ENCODE data around the gene CADPS2.
A peak's percentile ranks its signal among the peaks of the same experiment; 100 is the strongest.

Gene CADPS2

DNA sequence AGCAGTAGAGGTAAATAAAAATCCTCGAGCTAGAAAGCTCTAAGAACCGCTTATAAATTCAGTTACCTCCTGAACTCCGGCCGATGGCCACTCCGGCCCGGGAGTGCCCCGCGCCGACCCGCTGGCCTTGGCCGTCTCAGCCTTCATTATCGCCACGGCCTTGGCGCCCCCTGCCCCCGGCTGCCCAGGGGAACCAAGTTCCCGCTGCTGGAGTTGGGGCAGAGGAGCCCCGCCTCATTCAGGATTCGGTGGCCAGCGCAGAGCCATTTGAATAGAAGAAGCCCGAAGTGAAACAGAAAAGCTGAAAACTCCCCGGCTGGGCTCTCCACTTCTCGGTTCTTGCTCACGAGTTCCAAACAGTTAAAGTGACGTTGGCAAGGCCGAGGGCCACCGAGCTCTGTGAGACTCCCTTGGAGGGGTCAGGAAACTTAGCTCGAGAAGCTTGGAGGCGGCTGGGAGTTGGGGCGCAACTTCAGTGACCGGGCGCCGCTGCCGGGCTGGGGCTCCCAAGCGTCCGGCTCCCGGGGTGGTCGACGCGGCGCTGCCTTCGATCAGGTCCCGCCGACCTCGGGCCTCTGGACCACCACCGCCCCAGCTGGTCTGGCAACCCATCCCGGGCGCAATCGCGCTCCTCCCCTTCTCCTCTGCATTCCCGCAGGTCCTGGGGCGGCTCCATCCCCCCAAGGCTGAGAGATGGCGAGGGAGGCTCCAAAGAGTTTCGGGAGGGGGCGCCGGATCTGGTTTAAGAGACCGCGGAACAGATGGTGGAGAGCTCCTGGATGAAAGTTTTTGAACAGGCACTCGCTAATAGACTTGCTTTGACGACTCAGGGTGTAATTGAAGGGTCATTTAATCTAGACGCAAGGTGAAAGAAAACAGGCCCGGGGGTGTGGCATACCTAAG, 575.9 kb downstream of the CADPS2 start:
- DNase-seq (ENCODE audit: low read depth in 2 of 2) = peak in 1 of 2 donors; percentile 29
- H3K4me3 ChIP-seq (replicated peaks in 1 of 2; ENCODE audit: low read depth in 2 of 2, low read length in 2 of 2) = peak overlapping the region; percentile 18 to 37
- TF ChIP-seq, protein P1, sequence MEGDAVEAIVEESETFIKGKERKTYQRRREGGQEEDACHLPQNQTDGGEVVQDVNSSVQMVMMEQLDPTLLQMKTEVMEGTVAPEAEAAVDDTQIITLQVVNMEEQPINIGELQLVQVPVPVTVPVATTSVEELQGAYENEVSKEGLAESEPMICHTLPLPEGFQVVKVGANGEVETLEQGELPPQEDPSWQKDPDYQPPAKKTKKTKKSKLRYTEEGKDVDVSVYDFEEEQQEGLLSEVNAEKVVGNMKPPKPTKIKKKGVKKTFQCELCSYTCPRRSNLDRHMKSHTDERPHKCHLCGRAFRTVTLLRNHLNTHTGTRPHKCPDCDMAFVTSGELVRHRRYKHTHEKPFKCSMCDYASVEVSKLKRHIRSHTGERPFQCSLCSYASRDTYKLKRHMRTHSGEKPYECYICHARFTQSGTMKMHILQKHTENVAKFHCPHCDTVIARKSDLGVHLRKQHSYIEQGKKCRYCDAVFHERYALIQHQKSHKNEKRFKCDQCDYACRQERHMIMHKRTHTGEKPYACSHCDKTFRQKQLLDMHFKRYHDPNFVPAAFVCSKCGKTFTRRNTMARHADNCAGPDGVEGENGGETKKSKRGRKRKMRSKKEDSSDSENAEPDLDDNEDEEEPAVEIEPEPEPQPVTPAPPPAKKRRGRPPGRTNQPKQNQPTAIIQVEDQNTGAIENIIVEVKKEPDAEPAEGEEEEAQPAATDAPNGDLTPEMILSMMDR (IDR thresholded peaks at IDR 0.05; ENCODE audit: low read depth, low read length) = no peak

GRCh38 chr7:122309421-122309820, 576.8 kb downstream of the CADPS2 start:
- DNase-seq (ENCODE audit: low read depth in 2 of 2) = no peak
- no peak overlapping the region for H3K4me3 ChIP-seq (replicated peaks in 1 of 2; ENCODE audit: low read depth in 2 of 2, low read length in 2 of 2)
- TF ChIP-seq, protein P1 (IDR thresholded peaks at IDR 0.05; ENCODE audit: low read depth, low read length) = no peak

- TF ChIP-seq, protein P1 (IDR thresholded peaks at IDR 0.05; ENCODE audit: low read depth, low read length) = no peak
- H3K4me3 ChIP-seq (replicated peaks in 1 of 2; ENCODE audit: low read depth in 2 of 2, low read length in 2 of 2) = no peak overlapping the region
- no peak for DNase-seq (ENCODE audit: low read depth in 2 of 2)
Measured at GRCh38 chr7:122307228-122307621, 579.0 kb downstream of the CADPS2 start.

- TF ChIP-seq, protein P1 (IDR thresholded peaks at IDR 0.05; ENCODE audit: low read depth, low read length) = no peak
- DNase-seq (ENCODE audit: low read depth in 2 of 2) = no peak
Measured at GRCh38 chr7:122306320-122307227, 579.7 kb downstream of the CADPS2 start.

DNA sequence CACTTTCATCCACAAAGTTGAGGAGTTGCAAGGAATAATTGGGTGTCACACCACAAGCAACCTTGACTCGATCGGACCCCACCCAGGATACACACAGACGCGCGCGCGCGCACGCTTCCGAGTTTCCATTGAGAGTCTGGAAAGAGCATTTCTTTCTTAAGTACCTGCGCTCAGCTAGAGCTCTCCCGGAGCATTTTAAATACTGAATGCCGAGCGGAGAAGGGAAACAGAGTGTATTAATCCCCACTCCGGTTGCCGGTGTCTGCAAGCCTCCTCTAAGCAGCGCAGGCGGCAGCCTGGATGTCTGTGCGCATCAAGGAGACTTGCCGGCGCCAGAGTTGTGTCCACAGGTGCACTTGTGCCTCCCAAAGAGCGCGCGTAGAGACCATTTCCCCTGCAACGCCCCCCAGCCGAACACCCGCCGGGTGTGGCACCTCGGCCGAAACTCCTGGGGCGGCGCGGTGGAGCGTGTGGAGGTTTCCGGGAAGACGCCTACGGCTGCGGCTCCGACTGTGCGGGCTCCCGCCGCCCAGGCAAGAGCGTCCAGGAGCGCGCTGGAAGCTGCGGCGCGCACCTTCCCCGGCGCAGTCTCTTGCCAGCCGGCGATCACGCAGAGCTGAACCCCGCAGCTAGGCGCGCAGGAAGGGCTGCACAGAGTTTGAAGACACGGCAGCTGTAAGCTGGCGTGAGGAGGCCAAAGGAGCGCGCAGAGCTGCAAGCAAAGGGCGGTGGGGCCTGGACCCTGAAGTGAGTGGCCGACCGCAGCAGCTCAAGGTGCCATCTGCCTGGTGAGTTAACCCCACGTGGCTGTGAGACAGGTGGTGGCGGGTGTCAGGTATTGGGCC, 580.6 kb downstream of the CADPS2 start:
- no peak for DNase-seq (ENCODE audit: low read depth in 2 of 2)
- no peak overlapping the region for H3K4me3 ChIP-seq (replicated peaks in 1 of 2; ENCODE audit: low read depth in 2 of 2, low read length in 2 of 2)
- TF ChIP-seq, protein P1 (IDR thresholded peaks at IDR 0.05; ENCODE audit: low read depth, low read length) = no peak

More at GRCh38 chr7:122306320-122307227, 579.7 kb downstream of the CADPS2 start:
- H3K4me3 ChIP-seq (replicated peaks in 1 of 2; ENCODE audit: low read depth in 2 of 2, low read length in 2 of 2) = no peak overlapping the region

- TF ChIP-seq, protein P1 (IDR thresholded peaks at IDR 0.05; ENCODE audit: low read depth, low read length) = no peak
- no peak overlapping the region for H3K4me3 ChIP-seq (replicated peaks in 1 of 2; ENCODE audit: low read depth in 2 of 2, low read length in 2 of 2)
- no peak for DNase-seq (ENCODE audit: low read depth in 2 of 2)
Measured at GRCh38 chr7:122304996-122305421, 581.3 kb downstream of the CADPS2 start.
